ENCODE results near the gene RAD51. TPM values are rescaled to one million over a fixed set of nuclear protein-coding genes. Genes with fewer than 3 reads are reported as not detected.

RAD51 gene
- total and polyA plus RNA-seq, 9 of the 15 experiments (the other 6 are each of a cell fraction or from before 2014, with no cell fraction given), result 16.0 to 63.8 (median 34.6) TPM

GRCh38 chr15:40731034-40731433 lies 36.1 kb downstream of the RAD51 start:
- CTCF ChIA-PET (ENCODE audit: low intra/inter-chr PET ratio), result no interaction called here
- DNase-seq (ENCODE audit: extremely low read depth in 1 of 4, low spot score in 3 of 4) (no peak), FAIRE-seq (no peak), ATAC-seq (no peak)
- in situ Hi-C loops (cut with MboI) (no loop called here), intact Hi-C loops (cut with micrococcal nuclease) (no loop called here)
- no peaks in the 10 kb centered on the region for H4K20me1 ChIP-seq (replicated peaks; ENCODE audit: control insufficient read depth, insufficient read depth, low read length)
- TF ChIP-seq KHSRP (IDR thresholded peaks at IDR 0.05), result no peak
- no peak for TF ChIP-seq JUNB (CRISPR knock-in tag; conservative IDR thresholded peaks at IDR 0.05)
- TF ChIP-seq TBP (optimal IDR thresholded peaks at IDR 0.05; ENCODE audit: low read depth, low read length), result no peak
- TF ChIP-seq MITF (IDR thresholded peaks at IDR 0.05), result no peak
- no peak for TF ChIP-seq MEIS2 (IDR thresholded peaks at IDR 0.05; ENCODE audit: partially characterized antibody)
- no peak for TF ChIP-seq RBM34 (IDR thresholded peaks at IDR 0.05; ENCODE audit: borderline replicate concordance, insufficient read depth, low read length)
- no peak for TF ChIP-seq LARP7 (IDR thresholded peaks at IDR 0.05)
- no peak for TF ChIP-seq PCBP2 (IDR thresholded peaks at IDR 0.05; ENCODE audit: low read depth, low read length, poor library complexity, severe bottlenecking)
- no peak for TF ChIP-seq ERF (CRISPR knock-in tag; IDR thresholded peaks at IDR 0.05)
- no peak for TF ChIP-seq HES1 (IDR thresholded peaks at IDR 0.05; ENCODE audit: low read depth)
- no peaks in the 10 kb centered on the region for H3K9me1 ChIP-seq (ENCODE audit: control insufficient read depth, insufficient read depth, low read length)
- no peak overlapping the region for H3K9ac ChIP-seq (ENCODE audit: insufficient read depth in 1 of 2, low read depth in 2 of 2, low read length in 2 of 2)
- 96% methylated on average over 3 of the region's 3 CpGs for WGBS (ENCODE audit: insufficient coverage, low coverage, missing lambda C conversion rate)
- H3K27me3 ChIP-seq (ENCODE audit: control insufficient read depth in 2 of 2, insufficient read depth in 2 of 2, low read length in 2 of 2), result no peaks in the 10 kb centered on the region
- POLR2A ChIA-PET, result interaction anchor here (0.9 to 1.9 kb wide), 5 partner anchors 8 to 35 kb away, joined by 3 to 13 read pairs (median 3); no protein-coding TSS in a partner anchor
- no peak overlapping the region for H3K4me2 ChIP-seq (ENCODE audit: insufficient read depth, low read length)
- no peak overlapping the region for H3K27ac ChIP-seq (ENCODE audit: extremely low read depth, low read depth, low read length)
- H3K9me3 ChIP-seq (replicated peaks; ENCODE audit: control insufficient read depth, insufficient read depth, low read depth, low read length), result no peaks in the 10 kb centered on the region
- no peak overlapping the region for H2AFZ ChIP-seq (ENCODE audit: low read depth, low read length)
- H3K79me2 ChIP-seq (ENCODE audit: control insufficient read depth, insufficient read depth, low read length), result no peaks in the 10 kb centered on the region
- H3K4me1 ChIP-seq (replicated peaks in 1 of 2; ENCODE audit: control insufficient read depth in 2 of 2, insufficient read depth in 2 of 2, low read length in 2 of 2), result 0 out of 5 replicates have a peak, but pooled peaks cover 0 to 4% of the 10 kb centered on the region in 2 experiments
- peaks cover 76% of the 10 kb centered on the region for H3K36me3 ChIP-seq (ENCODE audit: control insufficient read depth, insufficient read depth, low read length)
- no TSS peak for BruUV-seq (replicated peaks)
- H3K4me3 ChIP-seq, result no peak overlapping the region
